DOHH2 (cell line): ENCODE results near the gene MRS2.

Experiments used
- EZH2phosphoT487 ChIP-seq: fragments of 200-600 bp; sonication (generic); IDR thresholded peaks from 2 replicates; pipeline ENCODE4 v1.6.1; 2017; ENCODE audit warnings: borderline replicate concordance, mild to moderate bottlenecking, antibody characterized with exemption, low read length, moderate library complexity, mixed read lengths
- TF ChIP-seq, protein P1 (sequence below): fragments of 200-600 bp; sonication (generic); IDR thresholded peaks from one replicate; pipeline ENCODE4 v1.5.1; 2014; ENCODE audit warnings: antibody characterized with exemption, mild to moderate bottlenecking, low read depth, low read length; ENCODE audit not compliant: poor library complexity, severe bottlenecking

DNA sequence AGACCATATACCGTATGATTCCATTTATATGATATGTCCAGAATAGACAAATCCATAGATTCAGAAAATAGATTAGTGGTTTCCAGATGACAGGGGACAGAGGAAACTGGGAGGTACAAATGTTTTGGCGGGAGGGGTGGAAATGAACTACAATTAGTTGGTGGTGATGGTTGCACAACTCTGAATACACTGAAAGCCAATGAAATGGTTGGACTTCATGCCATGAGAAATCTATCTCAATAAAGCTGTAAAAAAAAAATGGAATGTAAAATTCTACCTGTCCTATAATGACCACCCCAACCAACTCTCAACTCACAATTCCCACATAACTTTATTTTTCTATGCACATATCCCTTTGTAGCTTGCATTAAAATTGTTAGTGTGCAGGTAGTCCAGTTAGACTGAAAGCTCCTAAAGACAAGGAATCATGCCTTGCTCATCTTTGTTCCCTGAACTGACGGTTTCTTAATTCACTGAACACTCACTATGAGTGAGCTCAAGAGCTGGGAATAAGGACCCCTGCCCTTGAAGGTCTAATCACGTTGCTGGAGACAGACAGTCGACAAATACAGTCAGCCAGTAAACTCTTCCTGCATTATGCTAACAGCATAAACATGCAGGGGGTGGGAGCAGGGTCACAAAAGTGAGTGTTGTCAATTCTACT lies 46.3 kb upstream of the MRS2 start:
- TF ChIP-seq, protein P1, sequence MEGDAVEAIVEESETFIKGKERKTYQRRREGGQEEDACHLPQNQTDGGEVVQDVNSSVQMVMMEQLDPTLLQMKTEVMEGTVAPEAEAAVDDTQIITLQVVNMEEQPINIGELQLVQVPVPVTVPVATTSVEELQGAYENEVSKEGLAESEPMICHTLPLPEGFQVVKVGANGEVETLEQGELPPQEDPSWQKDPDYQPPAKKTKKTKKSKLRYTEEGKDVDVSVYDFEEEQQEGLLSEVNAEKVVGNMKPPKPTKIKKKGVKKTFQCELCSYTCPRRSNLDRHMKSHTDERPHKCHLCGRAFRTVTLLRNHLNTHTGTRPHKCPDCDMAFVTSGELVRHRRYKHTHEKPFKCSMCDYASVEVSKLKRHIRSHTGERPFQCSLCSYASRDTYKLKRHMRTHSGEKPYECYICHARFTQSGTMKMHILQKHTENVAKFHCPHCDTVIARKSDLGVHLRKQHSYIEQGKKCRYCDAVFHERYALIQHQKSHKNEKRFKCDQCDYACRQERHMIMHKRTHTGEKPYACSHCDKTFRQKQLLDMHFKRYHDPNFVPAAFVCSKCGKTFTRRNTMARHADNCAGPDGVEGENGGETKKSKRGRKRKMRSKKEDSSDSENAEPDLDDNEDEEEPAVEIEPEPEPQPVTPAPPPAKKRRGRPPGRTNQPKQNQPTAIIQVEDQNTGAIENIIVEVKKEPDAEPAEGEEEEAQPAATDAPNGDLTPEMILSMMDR: no peak
- no peak for TF ChIP-seq EZH2phosphoT487
